CD4-positive, CD25-positive, alpha-beta regulatory T cell (primary cell): ENCODE data around the gene GSG1. TPM values are rescaled to one million over a fixed set of nuclear protein-coding genes. Genes with fewer than 3 reads are reported as not detected.

Experiments
- ATAC-seq, 2 donors: fragments of 150-1000 bp; cut with Tn5 transposase; one replicate each; pipeline ENCODE4 v1.10.0; 2021; ENCODE audit warnings: low read depth in 2 of 2, moderate number of reproducible peaks in 2 of 2, moderate library complexity in 1 of 2
- DNase-seq, 3 donors: peaks; one replicate each; pipeline versions ENCODE4 v3.0.0 to v3.0.0-alpha.2; 2012 to 2022; ENCODE audit warnings: mixed read lengths in 1 of 3
- H3K27ac ChIP-seq: one replicate; pipeline ENCODE4 v1.7.0; 2013; ENCODE audit warnings: mild to moderate bottlenecking, low read length; ENCODE audit not compliant: insufficient read depth, poor library complexity, severe bottlenecking
- H3K27me3 ChIP-seq: one replicate; pipeline ENCODE4 v1.7.0; 2013; ENCODE audit warnings: low read length; ENCODE audit not compliant: control insufficient read depth, insufficient read depth
- H3K36me3 ChIP-seq: one replicate; pipeline ENCODE4 v1.7.0; 2013; ENCODE audit warnings: mild to moderate bottlenecking, low read length, moderate library complexity; ENCODE audit not compliant: control insufficient read depth, insufficient read depth
- H3K4me1 ChIP-seq: 2 replicates; pipeline ENCODE4 v1.7.0; 2013; ENCODE audit warnings: mild to moderate bottlenecking, low read length; ENCODE audit not compliant: insufficient read depth, control insufficient read depth, poor library complexity, severe bottlenecking
- H3K4me3 ChIP-seq: one replicate; pipeline ENCODE4 v1.7.0; 2013; ENCODE audit warnings: low read depth, mild to moderate bottlenecking, low read length, moderate library complexity
- H3K9me3 ChIP-seq, 2 experiments: 1 replicate in 1 of 2; 2 replicates in 1 of 2; pipeline ENCODE4 v1.7.0; 2013; ENCODE audit warnings: low read length in 2 of 2, mild to moderate bottlenecking in 1 of 2, moderate library complexity in 1 of 2; ENCODE audit not compliant: control insufficient read depth in 2 of 2
- H3K27ac Mint-ChIP-seq, 3 donors: one replicate each; pipeline ENCODE4 v1.8.0; 2020 to 2022; ENCODE audit warnings: mild to moderate bottlenecking in 3 of 3, mixed read lengths in 3 of 3, moderate library complexity in 2 of 3
- H3K27me3 Mint-ChIP-seq: one replicate; pipeline ENCODE4 v1.8.0; 2022; ENCODE audit warnings: mild to moderate bottlenecking, mixed read lengths
- H3K36me3 Mint-ChIP-seq: one replicate; pipeline ENCODE4 v1.8.0; 2020; ENCODE audit warnings: mixed read lengths
- H3K4me1 Mint-ChIP-seq, 4 donors: one replicate each; pipeline ENCODE4 v1.8.0; 2020 to 2022; ENCODE audit warnings: mixed read lengths in 4 of 4, mild to moderate bottlenecking in 1 of 4
- H3K4me3 Mint-ChIP-seq, 4 donors: one replicate each; pipeline ENCODE4 v1.8.0; 2020 to 2022; ENCODE audit warnings: mild to moderate bottlenecking in 4 of 4, mixed read lengths in 4 of 4, moderate library complexity in 3 of 4
- H3K9me3 Mint-ChIP-seq, 7 donors: one replicate each; pipeline ENCODE4 v1.8.0; 2020 to 2022; ENCODE audit warnings: mixed read lengths in 7 of 7, mild to moderate bottlenecking in 3 of 7, moderate library complexity in 2 of 7
- polyA plus RNA-seq, 4 donors: library from polyadenylated mRNA; unstranded; fragments of 300-500 nt; fragmentation: Illumina TruSeq; gene quantifications; one replicate each; pipeline ENCODE4 v1.2.3, GENCODE V29; 2021
- total RNA-seq: library from RNA; stranded (reverse); gene quantifications from one replicate; pipeline ENCODE4 v1.2.3, GENCODE V29; 2022

GSG1 gene
- total and polyA plus RNA-seq, 5 donors from 2014 or later = 0.45 TPM; not detected in 4

DNA sequence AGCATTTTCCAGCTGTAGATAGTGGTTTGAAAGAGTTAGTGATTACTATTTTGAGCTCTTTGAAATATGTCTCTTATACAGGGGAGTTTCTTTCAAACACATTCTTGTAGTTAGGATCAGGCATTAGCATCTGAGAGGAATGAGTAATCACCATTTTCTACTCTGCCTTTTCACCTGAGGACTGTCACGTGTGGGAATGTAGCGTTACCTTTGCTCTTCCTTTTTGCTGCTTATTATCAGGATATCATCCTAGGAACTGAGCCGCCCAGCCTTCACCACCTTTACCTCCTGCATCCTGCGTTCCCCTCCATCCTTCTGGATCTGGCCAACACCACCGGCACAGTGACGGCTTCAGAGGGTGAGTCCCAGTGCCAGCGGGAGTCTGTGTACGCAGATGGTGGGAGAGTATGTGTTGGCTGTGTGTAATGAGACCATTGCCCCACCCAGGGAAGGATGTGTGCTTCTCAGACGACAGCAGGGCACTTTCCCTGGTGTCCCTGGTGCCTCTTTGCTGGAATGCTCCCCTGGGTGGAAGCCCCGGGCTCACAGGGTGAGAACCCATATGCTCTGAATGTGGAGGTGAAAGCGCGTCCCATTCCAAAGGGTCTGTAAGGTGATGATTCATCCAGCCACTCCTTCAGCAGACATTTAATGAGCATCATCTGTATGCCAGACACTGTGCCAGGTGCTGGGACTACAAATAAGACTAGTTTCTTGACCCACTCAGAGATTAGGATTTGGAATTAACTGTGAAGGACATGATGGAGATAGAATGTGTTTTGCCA lies 27.5 kb downstream of the GSG1 start:
- Histone ChIP-seq H3K36me3 (peaks cover 4% of the 10 kb centered on the region), H3K4me3 (no peak overlapping the region), H3K9me3 (no peaks in the 10 kb centered on the region), H3K27ac (no peak overlapping the region), H3K27me3 (no peaks in the 10 kb centered on the region), H3K4me1 (no peaks in the 10 kb centered on the region)
- no peak overlapping the region for H3K4me3 Mint-ChIP-seq
- peaks cover 0 to 2% (median 0%) of the 10 kb centered on the region in 7 donors for H3K9me3 Mint-ChIP-seq
- ATAC-seq (no peak), DNase-seq (no peak)
- H3K27me3 Mint-ChIP-seq = no peaks in the 10 kb centered on the region
- H3K4me1 Mint-ChIP-seq = no peaks in the 10 kb centered on the region
- peaks cover 47% of the 10 kb centered on the region for H3K36me3 Mint-ChIP-seq
- no peak overlapping the region for H3K27ac Mint-ChIP-seq

GRCh38 chr12:13075118-13075480 lies 28.4 kb downstream of the GSG1 start:
- Mint-ChIP-seq H3K4me1 (no peaks in the 10 kb centered on the region), H3K9me3 (peaks cover 0 to 2% (median 0%) of the 10 kb centered on the region in 7 donors), H3K4me3 (no peak overlapping the region), H3K27me3 (no peaks in the 10 kb centered on the region), H3K27ac (no peak overlapping the region), H3K36me3 (peaks cover 45% of the 10 kb centered on the region)
- ATAC-seq (no peak), DNase-seq (no peak)
- no peaks in the 10 kb centered on the region for H3K9me3 ChIP-seq
- no peak overlapping the region for H3K4me3 ChIP-seq
- H3K27me3 ChIP-seq = no peaks in the 10 kb centered on the region
- H3K27ac ChIP-seq = no peak overlapping the region
- H3K36me3 ChIP-seq = peaks cover 4% of the 10 kb centered on the region
- H3K4me1 ChIP-seq = no peaks in the 10 kb centered on the region

DNA sequence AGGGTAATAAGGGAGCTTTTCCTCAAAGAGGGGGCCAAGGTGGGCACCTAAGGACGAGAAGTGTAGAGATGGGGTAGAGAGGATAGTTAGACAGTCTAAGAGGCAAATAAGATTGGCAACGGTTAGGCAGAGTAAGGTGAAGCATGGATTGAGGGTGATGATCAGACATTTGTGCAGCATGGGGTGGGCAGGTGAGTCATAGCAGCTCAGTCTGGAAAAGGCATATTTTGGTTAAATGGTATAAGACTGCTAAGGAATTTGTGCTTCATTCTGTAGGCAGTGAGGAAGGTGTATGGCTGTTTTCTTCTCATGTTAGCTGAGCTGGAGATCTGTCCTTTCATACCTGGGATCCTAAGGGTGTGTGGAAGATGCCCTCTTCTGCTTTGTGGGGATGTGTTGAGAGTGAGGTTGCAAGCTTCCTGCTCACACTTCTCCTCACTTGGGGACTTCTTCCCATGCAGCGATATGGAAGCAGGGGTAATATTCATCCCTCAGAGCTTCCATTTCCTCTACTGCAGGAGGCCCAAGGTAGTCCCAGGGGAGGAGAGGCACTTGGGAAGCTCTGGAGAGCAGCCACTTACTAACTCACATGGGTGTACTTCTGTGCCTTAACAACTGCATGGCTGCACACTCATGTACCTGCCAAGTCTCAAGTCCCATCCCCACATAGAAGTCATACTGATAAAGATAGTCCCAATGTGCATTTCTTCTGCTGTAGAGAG lies 28.9 kb downstream of the GSG1 start:
- Mint-ChIP-seq H3K4me3 (no peak overlapping the region), H3K4me1 (no peaks in the 10 kb centered on the region), H3K27me3 (no peaks in the 10 kb centered on the region), H3K27ac (peak overlapping the region in 1 of 3 donors; percentile 6), H3K36me3 (peaks cover 42% of the 10 kb centered on the region), H3K9me3 (peaks cover 0 to 2% (median 0%) of the 10 kb centered on the region in 7 donors)
- ATAC-seq = no peak
- Histone ChIP-seq H3K36me3 (peaks cover 4% of the 10 kb centered on the region), H3K4me1 (no peaks in the 10 kb centered on the region), H3K27me3 (no peaks in the 10 kb centered on the region), H3K4me3 (no peak overlapping the region), H3K27ac (no peak overlapping the region), H3K9me3 (no peaks in the 10 kb centered on the region)
- no peak for DNase-seq

- Histone ChIP-seq H3K4me3 (no peak overlapping the region), H3K9me3 (no peaks in the 10 kb centered on the region), H3K4me1 (no peaks in the 10 kb centered on the region), H3K27me3 (no peaks in the 10 kb centered on the region), H3K27ac (no peak overlapping the region), H3K36me3 (peaks cover 6% of the 10 kb centered on the region)
- Mint-ChIP-seq H3K4me3 (no peak overlapping the region), H3K27ac (no peak overlapping the region), H3K27me3 (no peaks in the 10 kb centered on the region), H3K9me3 (peaks cover 0 to 2% (median 0%) of the 10 kb centered on the region in 7 donors), H3K4me1 (no peaks in the 10 kb centered on the region), H3K36me3 (peaks cover 53% of the 10 kb centered on the region)
- no peak for ATAC-seq
- DNase-seq = no peak
These were observed 30.3 kb downstream of the GSG1 start for GRCh38 chr12:13073173-13073572.

DNA sequence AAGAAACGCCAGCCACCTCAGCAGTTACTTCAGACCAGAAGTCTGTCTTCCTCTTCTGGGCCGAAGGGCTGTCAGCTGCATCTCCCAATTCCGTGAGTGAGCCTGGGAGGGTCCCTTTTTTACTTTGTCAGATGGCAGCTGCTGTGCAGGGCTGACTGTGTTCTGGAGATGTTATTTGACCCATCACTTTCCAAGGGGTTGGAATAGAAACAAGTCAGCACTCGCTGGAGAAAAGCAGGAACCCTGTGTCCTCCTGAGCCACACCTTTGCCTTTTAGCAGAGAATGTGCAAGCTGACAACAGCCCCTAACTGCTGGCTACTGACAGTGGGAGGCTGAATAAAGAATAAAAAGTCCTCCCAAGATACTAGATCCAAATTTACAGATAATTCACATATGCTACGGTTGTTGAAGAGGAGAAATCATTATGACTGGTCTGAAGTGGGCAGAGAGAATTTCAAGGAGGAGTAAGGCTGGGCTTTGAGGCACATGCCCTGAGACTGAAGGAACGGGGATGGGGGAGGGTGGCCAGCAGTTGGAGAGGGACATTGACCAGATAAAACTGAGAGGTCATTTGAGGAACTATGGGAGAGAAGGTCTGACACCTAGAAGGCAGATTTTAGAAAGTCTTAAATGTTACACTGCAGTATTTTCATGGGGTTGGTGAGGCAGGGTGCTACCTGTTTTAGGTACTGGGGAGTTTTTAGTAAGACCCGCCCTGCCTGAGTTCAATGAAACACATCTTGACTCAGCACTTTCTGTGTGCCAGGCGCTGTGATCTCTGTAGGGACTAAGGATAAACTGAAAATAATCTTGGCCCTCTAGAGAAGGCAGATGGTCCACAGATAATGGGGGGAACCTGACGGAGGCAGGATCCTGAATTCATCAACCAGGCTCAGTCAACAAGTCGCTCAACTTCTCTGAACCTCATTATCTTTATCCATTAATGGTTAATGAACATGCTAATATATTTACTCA lies 31.9 kb downstream of the GSG1 start:
- no peaks in the 10 kb centered on the region for H3K27me3 Mint-ChIP-seq
- no peak overlapping the region for H3K27ac ChIP-seq
- peak overlapping the region in 1 of 3 donors; percentile 48 for H3K27ac Mint-ChIP-seq
- no peaks in the 10 kb centered on the region for H3K27me3 ChIP-seq
- H3K9me3 ChIP-seq = no peaks in the 10 kb centered on the region
- no peaks in the 10 kb centered on the region for H3K4me1 ChIP-seq
- H3K4me3 Mint-ChIP-seq = no peak overlapping the region
- peaks cover 0 to 2% (median 0%) of the 10 kb centered on the region in 7 donors for H3K9me3 Mint-ChIP-seq
- peak in 1 of 3 donors; percentile 28 for DNase-seq
- H3K36me3 Mint-ChIP-seq = peaks cover 57% of the 10 kb centered on the region
- no peak for ATAC-seq
- H3K36me3 ChIP-seq = peaks cover 6% of the 10 kb centered on the region
- H3K4me1 Mint-ChIP-seq = no peaks in the 10 kb centered on the region
- no peak overlapping the region for H3K4me3 ChIP-seq

- no peak for DNase-seq
- H3K27me3 ChIP-seq = no peaks in the 10 kb centered on the region
- H3K27ac ChIP-seq = no peak overlapping the region
- no peaks in the 10 kb centered on the region for H3K4me1 ChIP-seq
- peaks cover 6% of the 10 kb centered on the region for H3K36me3 ChIP-seq
- H3K9me3 ChIP-seq = no peaks in the 10 kb centered on the region
- H3K27ac Mint-ChIP-seq = peak overlapping the region in 1 of 3 donors; percentile 64
- no peaks in the 10 kb centered on the region for H3K4me1 Mint-ChIP-seq
- H3K4me3 Mint-ChIP-seq = no peak overlapping the region
- peaks cover 0 to 2% (median 0%) of the 10 kb centered on the region in 7 donors for H3K9me3 Mint-ChIP-seq
- H3K4me3 ChIP-seq = no peak overlapping the region
- H3K36me3 Mint-ChIP-seq = peaks cover 51% of the 10 kb centered on the region
- no peak for ATAC-seq
- H3K27me3 Mint-ChIP-seq = no peaks in the 10 kb centered on the region
These were observed 34.1 kb downstream of the GSG1 start for GRCh38 chr12:13069380-13069779.

GRCh38 chr12:13067322-13067721 lies 36.1 kb downstream of the GSG1 start:
- no peak overlapping the region for H3K27ac ChIP-seq
- H3K9me3 ChIP-seq = no peaks in the 10 kb centered on the region
- peaks cover 6% of the 10 kb centered on the region for H3K36me3 ChIP-seq
- Mint-ChIP-seq H3K27ac (no peak overlapping the region), H3K36me3 (peaks cover 44% of the 10 kb centered on the region), H3K27me3 (no peaks in the 10 kb centered on the region), H3K4me1 (no peaks in the 10 kb centered on the region), H3K9me3 (peaks cover 0 to 2% (median 0%) of the 10 kb centered on the region in 7 donors), H3K4me3 (no peak overlapping the region)
- H3K27me3 ChIP-seq = no peaks in the 10 kb centered on the region
- no peak for DNase-seq
- no peaks in the 10 kb centered on the region for H3K4me1 ChIP-seq
- H3K4me3 ChIP-seq = no peak overlapping the region
- no peak for ATAC-seq
